H1 (cell line): ENCODE measurements around the gene LEO1. TPM values are rescaled to one million over a fixed set of nuclear protein-coding genes. Genes with fewer than 3 reads are reported as not detected.

Experiments used
- CTCF ChIA-PET: fragments of 300-600 bp; sonication (Branson Sonifier 250); formaldehyde crosslinking; loops from one replicate; lab custom pipeline; 2021; ENCODE audit not compliant: partially characterized antibody; lab: Charles Lee
- POLR2A ChIA-PET: fragments of 300-600 bp; sonication (Branson Sonifier 250); formaldehyde crosslinking; loops from one replicate; lab custom pipeline; 2021; ENCODE audit warnings: inconsistent platforms; ENCODE audit not compliant: partially characterized antibody; lab: Charles Lee
- DNase-seq, 2 experiments: peaks; one replicate each; pipeline versions ENCODE4 v3.0.0 to v3.0.0-alpha.2; 2010 to 2022; ENCODE audit warnings: low spot score in 2 of 2, low read depth in 1 of 2, mixed read lengths in 1 of 2
- FAIRE-seq: peaks from 2 replicates; lab custom pipeline; 2011; peaks lifted over from hg19 to GRCh38; lab: Jason Lieb, UNC
- H2AFZ ChIP-seq: 2 replicates; pipeline ENCODE4 v1.8.1; 2012; ENCODE audit warnings: low read length, inconsistent platforms
- H2AK5ac ChIP-seq: 2 replicates; pipeline ENCODE4 v1.6.1; 2013; ENCODE audit warnings: low read depth, low read length
- H2BK120ac ChIP-seq: replicated peaks from 2 replicates; pipeline ENCODE3; 2013; ENCODE audit warnings: low read depth, low read length, inconsistent platforms
- H2BK12ac ChIP-seq: 2 replicates; pipeline ENCODE4 v1.6.1; 2013; ENCODE audit warnings: low read depth, low read length
- H2BK15ac ChIP-seq: 2 replicates; pipeline ENCODE4 v1.6.1; 2013; ENCODE audit warnings: low read length
- H2BK20ac ChIP-seq: 2 replicates; pipeline ENCODE4 v1.6.1; 2013; ENCODE audit warnings: low read length
- H2BK5ac ChIP-seq: 2 replicates; pipeline ENCODE4 v1.6.1; 2013; ENCODE audit warnings: low read depth, low read length
- H3K14ac ChIP-seq: 2 replicates; pipeline ENCODE4 v1.6.1; 2013; ENCODE audit warnings: inconsistent platforms; ENCODE audit not compliant: insufficient read length
- H3K18ac ChIP-seq: 2 replicates; pipeline ENCODE4 v1.6.1; 2013; ENCODE audit warnings: low read length; ENCODE audit errors: extremely low read depth
- H3K23ac ChIP-seq: 2 replicates; pipeline ENCODE4 v1.6.1; 2013; ENCODE audit warnings: inconsistent platforms; ENCODE audit not compliant: insufficient read length
- H3K23me2 ChIP-seq: 2 replicates; pipeline ENCODE4 v1.6.1; 2013; ENCODE audit warnings: low read depth, low read length
- H3K27ac ChIP-seq: 2 replicates; pipeline ENCODE4 v1.6.1; 2011; ENCODE audit warnings: low read depth, low read length, inconsistent platforms
- H3K27me3 ChIP-seq, 4 experiments: replicated peaks in 1 of 4; 1 replicate in 1 of 4; 2 replicates in 3 of 4; pipeline versions ENCODE4 v1.6.1 to v1.8.1; 2011 to 2013; ENCODE audit warnings: low read length in 3 of 4, mild to moderate bottlenecking in 3 of 4, inconsistent platforms in 2 of 4, mixed read lengths in 2 of 4, moderate library complexity in 1 of 4; ENCODE audit not compliant: control insufficient read depth in 3 of 4, insufficient read depth in 3 of 4; ENCODE audit errors: extremely low read depth in 1 of 4
- H3K36me3 ChIP-seq, 4 experiments: 2 replicates each; pipeline versions ENCODE4 v1.6.1 to v1.8.1; 2011 to 2013; ENCODE audit warnings: mild to moderate bottlenecking in 4 of 4, low read length in 3 of 4, moderate library complexity in 2 of 4, control low read depth in 1 of 4, inconsistent platforms in 1 of 4; ENCODE audit not compliant: insufficient read depth in 4 of 4, control insufficient read depth in 2 of 4
- H3K4ac ChIP-seq: replicated peaks from 2 replicates; pipeline ENCODE3; 2013; ENCODE audit warnings: low read length, low read depth, mixed read lengths, inconsistent platforms; ENCODE audit not compliant: insufficient read length
- H3K4me1 ChIP-seq, 4 experiments: replicated peaks in 1 of 4; 1 replicate in 1 of 4; 2 replicates in 3 of 4; pipeline versions ENCODE4 v1.6.1 to v1.8.1; 2011 to 2013; ENCODE audit warnings: low read length in 3 of 4, inconsistent platforms in 2 of 4, mixed read lengths in 1 of 4; ENCODE audit not compliant: insufficient read depth in 4 of 4, control insufficient read depth in 3 of 4
- H3K4me2 ChIP-seq, 2 experiments: 2 replicates each; pipeline versions ENCODE4 v1.6.1 to v1.8.1; 2011 to 2013; ENCODE audit warnings: low read depth in 2 of 2, low read length in 2 of 2, control low read depth in 1 of 2, inconsistent platforms in 1 of 2, mild to moderate bottlenecking in 1 of 2; ENCODE audit not compliant: insufficient read depth in 1 of 2
- H3K4me3 ChIP-seq, 4 experiments: fragments of 200-600, 300-600 bp in 1 of 4; sonication (generic), shearing (Covaris generic), sonication (Bioruptor Twin) in 1 of 4; 2 replicates each; pipeline versions ENCODE4 v1.5.1 to v1.8.1; 2011 to 2016; ENCODE audit warnings: low read length in 4 of 4, low read depth in 3 of 4, control low read depth in 2 of 4, inconsistent platforms in 2 of 4, mild to moderate bottlenecking in 2 of 4, mixed read lengths in 1 of 4, moderate library complexity in 1 of 4; ENCODE audit not compliant: insufficient read depth in 2 of 4; ENCODE audit errors: extremely low read depth in 1 of 4
- H3K56ac ChIP-seq: replicated peaks from 2 replicates; pipeline ENCODE3; 2013; ENCODE audit warnings: low read depth, mild to moderate bottlenecking, mixed read lengths, low read length, inconsistent platforms; ENCODE audit not compliant: insufficient read length
- H3K79me1 ChIP-seq: 2 replicates; pipeline ENCODE4 v1.6.1; 2013; ENCODE audit warnings: low read depth, low read length, control low read depth
- H3K79me2 ChIP-seq, 2 experiments: 2 replicates each; pipeline versions ENCODE4 v1.6.1 to v1.8.1; 2012 to 2013; ENCODE audit warnings: low read length in 2 of 2, mild to moderate bottlenecking in 2 of 2, inconsistent platforms in 1 of 2; ENCODE audit not compliant: insufficient read depth in 2 of 2, control insufficient read depth in 1 of 2
- H3K9ac ChIP-seq, 4 experiments: replicated peaks in 1 of 4; 1 replicate in 1 of 4; 2 replicates in 3 of 4; pipeline versions ENCODE4 v1.6.1 to v1.8.1; 2011 to 2013; ENCODE audit warnings: low read depth in 3 of 4, low read length in 3 of 4, control low read depth in 2 of 4, mild to moderate bottlenecking in 2 of 4, moderate library complexity in 2 of 4, inconsistent platforms in 1 of 4; ENCODE audit errors: extremely low read depth in 1 of 4
- H3K9me3 ChIP-seq, 2 experiments: 2 replicates each; pipeline versions ENCODE4 v1.6.1 to v1.8.1; 2012 to 2013; ENCODE audit warnings: mild to moderate bottlenecking in 2 of 2, moderate library complexity in 2 of 2, control low read depth in 1 of 2, inconsistent platforms in 1 of 2, low read depth in 1 of 2, low read length in 1 of 2, mixed read lengths in 1 of 2; ENCODE audit not compliant: insufficient read depth in 2 of 2
- H4K20me1 ChIP-seq, 2 experiments: replicated peaks in 1 of 2; 2 replicates each; pipeline versions ENCODE3 to v1.8.1; 2011 to 2013; ENCODE audit warnings: inconsistent platforms in 2 of 2, low read length in 2 of 2, mild to moderate bottlenecking in 1 of 2; ENCODE audit not compliant: insufficient read depth in 2 of 2, control insufficient read depth in 1 of 2
- H4K5ac ChIP-seq: 2 replicates; pipeline ENCODE4 v1.6.1; 2013; ENCODE audit warnings: low read length, low read depth, mixed read lengths, inconsistent platforms; ENCODE audit not compliant: insufficient read length
- H4K8ac ChIP-seq: 2 replicates; pipeline ENCODE4 v1.8.0; 2013; ENCODE audit warnings: mild to moderate bottlenecking, moderate library complexity, low read length, inconsistent platforms; ENCODE audit not compliant: insufficient read depth; ENCODE audit errors: extremely low read depth
- H4K91ac ChIP-seq: replicated peaks from 2 replicates; pipeline ENCODE3; 2013; ENCODE audit warnings: low read length, mixed read lengths, inconsistent platforms; ENCODE audit not compliant: insufficient read length
- ATF3 ChIP-seq: IDR thresholded peaks from 2 replicates; pipeline ENCODE4 v1.6.1; 2011; ENCODE audit warnings: low read depth, mild to moderate bottlenecking, low read length; ENCODE audit not compliant: insufficient read depth
- BCL11A ChIP-seq, 2 experiments: IDR thresholded peaks; one replicate each; pipeline ENCODE4 v1.6.1; 2011; ENCODE audit warnings: low read depth in 2 of 2, low read length in 2 of 2, mild to moderate bottlenecking in 2 of 2
- GTF2F1 ChIP-seq: IDR thresholded peaks from 2 replicates; pipeline ENCODE4 v1.6.1; 2012; ENCODE audit warnings: low read depth, low read length, improper control_type of control experiment, borderline replicate concordance
- HDAC2 ChIP-seq, 2 experiments: fragments of 300-600 bp in 1 of 2; sonication (generic) in 1 of 2; IDR thresholded peaks; 2 replicates each; pipeline ENCODE4 v1.6.1; 2011 to 2012; ENCODE audit warnings: low read depth in 2 of 2, low read length in 2 of 2, mild to moderate bottlenecking in 2 of 2, moderate library complexity in 2 of 2, borderline replicate concordance in 1 of 2, inconsistent platforms in 1 of 2
- KDM5A ChIP-seq: fragments of 200-600 bp; IDR thresholded peaks from 2 replicates; pipeline ENCODE4 v1.7.1; 2012; ENCODE audit warnings: mild to moderate bottlenecking, low read length, inconsistent platforms, mixed read lengths
- NRF1 ChIP-seq: IDR thresholded peaks from 2 replicates; pipeline ENCODE4 v1.6.1; 2011; ENCODE audit warnings: mild to moderate bottlenecking, low read depth, low read length, improper control_type of control experiment
- POU5F1 ChIP-seq: IDR thresholded peaks from 2 replicates; pipeline ENCODE4 v1.6.1; 2011; ENCODE audit warnings: low read depth, mild to moderate bottlenecking, low read length, moderate library complexity
- RAD21 ChIP-seq, 2 experiments: IDR thresholded peaks in 1 of 2; conservative IDR thresholded peaks in 1 of 2; 2 replicates each; pipeline ENCODE4 v1.6.1; 2011; ENCODE audit warnings: low read depth in 2 of 2, low read length in 2 of 2, improper control_type of control experiment in 1 of 2, inconsistent platforms in 1 of 2, mild to moderate bottlenecking in 1 of 2, moderate library complexity in 1 of 2
- RBBP5 ChIP-seq: IDR thresholded peaks from 2 replicates; pipeline ENCODE4 v1.7.1; 2012; ENCODE audit warnings: low read depth, mild to moderate bottlenecking, inconsistent platforms, low read length, moderate library complexity, borderline replicate concordance
- RNF2 ChIP-seq: fragments of 200-900, 300-1000 bp; sonication (generic); IDR thresholded peaks from 2 replicates; pipeline ENCODE4 v1.7.1; 2016; ENCODE audit warnings: borderline replicate concordance, low read depth, mild to moderate bottlenecking, antibody characterized with exemption, low read length; ENCODE audit not compliant: poor library complexity, severe bottlenecking; ENCODE audit errors: missing control alignments
- RXRA ChIP-seq: IDR thresholded peaks from 2 replicates; pipeline ENCODE4 v1.6.1; 2011; ENCODE audit warnings: low read depth, mild to moderate bottlenecking, low read length, moderate library complexity; ENCODE audit not compliant: insufficient read depth
- SP2 ChIP-seq: IDR thresholded peaks from 2 replicates; pipeline ENCODE4 v1.6.1; 2012; ENCODE audit warnings: mild to moderate bottlenecking, low read length, inconsistent platforms
- ZNF274 ChIP-seq: IDR thresholded peaks from 2 replicates; pipeline ENCODE4 v1.7.0; 2012; ENCODE audit warnings: low read length, borderline replicate concordance; ENCODE audit errors: extremely low read depth
- WGBS, 2 experiments: shearing (Covaris generic) in 1 of 2; methylation state at CpG; one replicate each; pipeline versions ENCODE4 v1.1.6 to v1.1.7; 2013 to 2015; ENCODE audit warnings: low lambda C conversion rate in 2 of 2, mixed read lengths in 2 of 2, inconsistent platforms in 1 of 2, low coverage in 1 of 2, missing lambda C conversion rate in 1 of 2; ENCODE audit not compliant: insufficient replicate concordance in 2 of 2, insufficient coverage in 1 of 2, insufficient read length in 1 of 2; ENCODE audit errors: extremely low coverage in 1 of 2, missing lambda C conversion rate in 1 of 2; 5-methylcytosine and 5-hydroxymethylcytosine counted together
- polyA plus RNA-seq, 7 experiments: library from polyadenylated mRNA; depleted of rRNA in 3 of 7; stranded (reverse) in 5 of 7; unstranded in 2 of 7; fragments of >200 nt in 5 of 7; fragments of 200-250 nt in 2 of 7; gene quantifications; 1 replicate in 5 of 7; 2 replicates in 1 of 7; 4 replicates in 1 of 7; pipeline versions ENCODE4 v1.2.1 to v1.2.3, GENCODE V29; 2011 to 2013; ENCODE audit warnings: missing spikeins in 2 of 7, mixed read lengths in 2 of 7
- total RNA-seq: library from RNA; stranded (reverse); fragmentation: NEBNext Ultra II Directional; extraction: Animal tissue kit (Norgen Biotek cat#: 25700); gene quantifications from 2 replicates; pipeline ENCODE4 v1.2.1, GENCODE V29; 2021

LEO1 gene
- total and polyA plus RNA-seq, 2 of the 8 experiments (the other 6 are each of a cell fraction or from before 2014, with no cell fraction given) = 1.6 to 27.4 TPM

GRCh38 chr15:51912528-51912927, 59.0 kb downstream of the LEO1 start:
- H3K9ac ChIP-seq = no peak overlapping the region
- CTCF ChIA-PET = interaction anchor here (2.3 kb wide), 1 partner anchor 24 kb away, joined by 5 read pairs; no protein-coding TSS in a partner anchor
- no peaks in the 10 kb centered on the region for H3K9me3 ChIP-seq
- no peak overlapping the region for H2AFZ ChIP-seq
- H2AK5ac ChIP-seq = no peak overlapping the region
- H2BK5ac ChIP-seq = no peak overlapping the region
- POLR2A ChIA-PET = no interaction called here
- H3K4me3 ChIP-seq = no peak overlapping the region
- no peak overlapping the region for H4K8ac ChIP-seq
- H4K91ac ChIP-seq = no peak overlapping the region
- peaks cover 0 to 2% (median 0%) of the 10 kb centered on the region in 4 experiments; a peak in 1 of 8 replicates for H3K36me3 ChIP-seq
- FAIRE-seq (no peak), DNase-seq (no peak)
- no peaks in the 10 kb centered on the region for H3K23me2 ChIP-seq
- H3K4me1 ChIP-seq = no peaks in the 10 kb centered on the region; a peak in 1 of 7 replicates
- H3K79me1 ChIP-seq = no peaks in the 10 kb centered on the region
- H2BK12ac ChIP-seq = no peak overlapping the region
- no peaks in the 10 kb centered on the region for H3K79me2 ChIP-seq
- H4K20me1 ChIP-seq = no peaks in the 10 kb centered on the region
- no peak for TF ChIP-seq SP2
- TF ChIP-seq GTF2F1 = no peak
- no peak for TF ChIP-seq ZNF274
- no peak for TF ChIP-seq RAD21 (IDR thresholded peaks at IDR 0.05 in 1 of 2, conservative IDR thresholded peaks at IDR 0.05 in 1 of 2; ENCODE audit: low read depth in 2 of 2, low read length in 2 of 2)
- no peak for TF ChIP-seq POU5F1
- no peak for TF ChIP-seq NRF1
- TF ChIP-seq ATF3 = no peak
- TF ChIP-seq KDM5A = no peak
- TF ChIP-seq RXRA = no peak
- no peak for TF ChIP-seq RNF2
- no peak for TF ChIP-seq BCL11A (IDR thresholded peaks at IDR 0.05; ENCODE audit: low read depth in 2 of 2, low read length in 2 of 2)
- TF ChIP-seq RBBP5 = no peak
- no peak for TF ChIP-seq HDAC2 (IDR thresholded peaks at IDR 0.05; ENCODE audit: borderline replicate concordance in 1 of 2, low read depth in 2 of 2, low read length in 2 of 2)
- H2BK120ac ChIP-seq = no peak overlapping the region
- H2BK20ac ChIP-seq = no peak overlapping the region
- H2BK15ac ChIP-seq = no peak overlapping the region
- no peak overlapping the region for H4K5ac ChIP-seq
- H3K4ac ChIP-seq = no peak overlapping the region
- H3K18ac ChIP-seq = no peak overlapping the region
- WGBS, 2 experiments = 90% methylated on average over 3 of the region's 3 CpGs; no CpG with 5 or more reads in 1 of the 2 experiments
- H3K4me2 ChIP-seq = no peak overlapping the region
- no peak overlapping the region for H3K14ac ChIP-seq
- no peak overlapping the region for H3K23ac ChIP-seq
- no peak overlapping the region for H3K27ac ChIP-seq
- H3K56ac ChIP-seq = no peak overlapping the region
- H3K27me3 ChIP-seq = no peaks in the 10 kb centered on the region
